HG03103 (cell line): Measurements from ENCODE around the gene RGS3.
"Not testable (repeated sequence)": the region's sequence is repeated elsewhere in the genome, so short reads cannot be mapped to it uniquely, and the experiment has no call there.

ENCODE experiments used
- ATAC-seq: cut with Tn5 transposase; IDR thresholded peaks from one replicate; pipeline ENCODE4 v1.9.1; 2021; ENCODE audit warnings: low read depth; ENCODE audit not compliant: unreplicated experiment

RGS3 gene

DNA sequence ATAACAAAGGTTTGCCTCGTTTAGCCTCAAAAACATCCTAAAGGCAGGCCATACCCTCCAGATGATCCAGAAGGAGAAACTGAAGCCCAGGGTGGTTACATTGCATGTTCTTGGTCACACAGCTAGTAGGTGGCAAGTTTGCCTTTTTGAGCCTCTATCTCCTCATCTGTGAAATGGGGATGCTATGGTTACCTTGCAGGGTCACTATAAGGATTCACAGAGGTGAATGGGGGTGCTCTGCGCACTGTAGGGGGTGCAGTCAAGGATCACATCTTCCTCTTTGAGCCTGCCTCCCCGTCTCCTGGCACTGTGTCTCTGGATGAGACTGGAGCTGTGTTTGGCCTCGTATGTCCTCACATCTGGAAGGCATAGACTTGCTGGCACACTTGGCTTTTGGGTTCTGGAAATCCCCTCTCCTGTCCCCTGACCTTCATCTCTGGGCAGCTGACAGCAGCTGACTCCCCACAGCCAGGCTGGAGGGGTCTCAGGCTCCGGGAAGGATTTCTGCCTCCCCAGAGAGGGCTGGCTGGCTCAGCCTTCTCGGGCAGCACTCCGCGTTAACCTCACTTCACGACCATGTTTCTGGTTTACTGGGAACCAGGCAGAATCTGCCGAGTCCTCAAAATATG, 167.7 kb downstream of the RGS3 start:
- no peak for ATAC-seq

DNA sequence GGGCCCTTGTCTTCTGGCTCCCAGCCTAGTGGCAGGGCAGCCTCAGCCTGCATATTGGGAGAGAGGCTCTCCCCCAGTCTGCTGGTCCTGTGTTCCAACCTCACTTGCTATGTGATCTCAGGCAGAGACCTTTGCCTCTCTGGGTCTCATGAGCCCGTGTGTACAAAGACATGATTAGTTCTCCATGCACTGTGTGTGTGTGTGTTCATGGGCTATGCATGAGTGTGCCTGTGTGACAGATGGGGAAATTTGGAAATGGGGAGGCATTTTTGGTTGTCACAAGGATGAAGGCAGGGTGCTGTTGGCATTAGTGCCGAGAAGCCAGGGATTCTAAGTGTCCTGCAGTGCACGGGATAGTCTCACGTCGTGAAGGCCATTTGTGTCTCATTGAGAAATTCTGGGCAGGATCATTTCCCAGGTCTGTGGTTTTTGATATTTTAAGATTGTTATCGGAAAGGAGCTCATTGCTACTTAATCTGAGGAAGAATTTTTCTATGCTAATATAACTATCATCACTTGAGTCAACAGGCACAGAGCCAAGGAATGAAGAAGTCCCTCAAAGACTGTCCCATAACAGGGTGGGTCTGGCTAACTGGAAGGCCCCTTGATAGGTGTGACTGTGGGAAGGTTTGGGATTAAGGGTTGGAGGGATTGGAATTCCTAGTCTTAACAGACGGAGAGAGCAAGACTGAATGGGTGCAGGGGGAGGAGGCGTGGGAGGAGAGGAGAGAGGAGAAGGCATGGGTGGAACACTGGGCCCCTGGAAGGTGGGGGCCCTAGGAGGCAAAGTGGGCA, 168.5 kb downstream of the RGS3 start:
- ATAC-seq, result no peak

DNA sequence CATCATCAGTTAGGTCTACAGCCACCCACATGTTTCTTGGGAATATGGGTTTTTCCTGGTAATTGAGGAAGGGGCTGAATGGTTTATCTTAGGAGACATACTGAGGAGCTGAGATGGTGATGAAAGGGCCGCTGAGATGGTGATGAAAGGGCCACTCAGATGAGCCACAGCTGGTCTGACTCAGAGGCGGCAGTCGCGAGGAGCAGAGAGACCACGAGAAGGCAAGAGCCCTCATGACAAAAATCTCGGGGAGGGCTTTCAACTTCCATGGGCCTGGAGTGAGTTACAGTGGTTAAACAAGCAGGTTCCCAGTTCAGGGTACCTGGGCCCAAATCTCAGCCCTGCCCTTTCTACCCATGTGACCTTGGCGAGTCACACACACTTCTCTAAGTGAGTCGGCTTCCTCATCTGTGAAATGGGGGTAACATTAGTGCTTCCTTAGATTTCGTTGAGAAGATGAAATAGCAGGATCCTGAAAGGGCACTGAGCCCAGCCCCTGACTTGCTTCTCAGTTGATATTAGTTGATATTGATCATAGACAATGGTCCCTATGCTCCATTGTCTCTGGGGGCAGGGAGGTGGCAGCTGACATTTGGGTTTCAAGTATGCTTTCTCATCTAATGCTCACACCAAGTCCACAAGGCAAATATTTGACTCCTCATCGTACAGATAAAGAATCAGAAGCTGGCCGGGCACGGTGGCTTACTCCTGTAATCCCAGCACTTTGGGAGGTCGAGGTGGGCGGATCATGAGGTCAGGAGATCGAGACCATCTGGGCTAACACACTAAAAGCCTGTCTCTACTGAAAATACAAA, 169.5 kb downstream of the RGS3 start:
- ATAC-seq, result no peak

DNA sequence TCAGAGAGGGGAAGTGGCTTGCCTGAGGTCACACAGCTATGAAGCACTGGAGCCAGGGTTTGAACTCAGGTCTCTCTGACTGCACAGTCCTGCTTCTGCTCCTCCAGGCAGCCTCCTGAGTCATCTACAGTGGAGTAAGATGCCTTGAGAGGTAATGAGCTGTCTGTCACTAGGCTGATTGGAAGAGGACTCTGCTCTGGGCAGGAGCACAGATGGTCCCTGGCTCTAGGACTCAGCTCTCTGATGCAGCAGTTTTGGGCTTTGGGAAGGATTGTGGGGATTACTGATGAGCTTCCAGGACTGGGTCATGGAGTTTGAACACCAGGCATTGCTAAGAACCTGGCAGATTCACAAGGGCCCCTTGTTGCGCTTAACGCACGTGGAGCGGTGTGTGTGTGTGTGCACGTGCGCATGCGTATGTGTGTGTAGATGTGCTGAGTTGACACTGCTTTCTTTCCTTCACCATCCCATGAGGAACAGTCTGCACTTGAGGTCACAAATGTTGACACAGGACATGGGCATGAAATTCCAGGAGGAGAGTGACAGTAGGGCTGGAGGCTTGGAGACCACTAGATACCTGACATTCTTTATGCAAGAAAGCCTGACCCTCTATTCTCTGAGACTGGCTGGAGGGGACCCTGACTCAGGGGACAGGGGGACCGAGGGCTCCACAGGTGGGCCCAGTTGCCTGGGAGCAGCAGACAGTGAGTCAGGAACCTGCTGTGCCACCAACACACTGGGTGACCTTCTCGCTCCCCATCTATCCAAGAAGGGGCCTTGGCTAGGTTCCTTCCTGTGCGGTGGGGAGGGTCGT, 170.5 kb downstream of the RGS3 start:
- no peak for ATAC-seq

DNA sequence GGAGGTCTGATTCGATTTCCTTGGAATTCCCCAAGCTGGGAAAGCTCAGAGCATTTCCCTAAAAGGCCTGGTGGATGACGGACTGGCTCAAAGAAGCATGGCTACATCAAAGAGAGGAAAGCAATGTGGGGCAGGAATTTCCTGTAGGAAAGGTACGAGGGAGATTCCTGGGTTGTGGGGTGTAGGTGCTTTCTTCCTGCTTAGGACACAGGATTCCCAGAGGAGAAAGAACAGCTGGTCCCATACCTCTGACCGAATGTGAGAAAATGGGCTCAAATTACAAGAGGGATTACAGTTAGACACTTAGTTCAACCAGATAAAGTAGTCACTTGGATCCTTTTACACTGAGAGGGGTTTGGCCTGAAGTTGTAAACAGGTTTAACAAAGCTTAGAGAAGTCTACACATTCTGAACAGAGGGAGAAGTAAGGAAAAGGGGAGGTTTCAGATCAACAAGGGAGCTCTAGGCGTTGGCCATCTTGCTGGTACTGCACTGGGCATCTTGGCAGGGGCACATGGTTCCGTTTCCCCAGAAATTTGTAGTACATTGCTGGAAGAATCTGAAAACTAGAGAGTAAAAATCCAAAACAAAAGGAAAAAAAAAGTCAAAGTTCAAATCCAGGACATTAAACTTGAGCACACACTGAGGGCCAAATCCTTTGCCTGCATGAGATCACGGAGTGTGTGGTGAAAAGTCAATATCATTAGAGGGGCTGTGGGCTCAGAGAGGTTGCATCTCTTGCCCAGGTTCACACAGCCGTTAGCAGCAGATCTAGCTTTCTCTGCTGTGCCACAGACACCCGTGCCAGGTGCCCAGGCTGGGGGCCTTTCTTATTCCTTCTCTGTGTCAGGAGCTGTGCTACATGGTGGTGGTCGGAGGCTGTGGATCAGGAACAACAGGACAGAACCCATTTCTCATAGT, 171.3 kb downstream of the RGS3 start:
- ATAC-seq, result no peak

DNA sequence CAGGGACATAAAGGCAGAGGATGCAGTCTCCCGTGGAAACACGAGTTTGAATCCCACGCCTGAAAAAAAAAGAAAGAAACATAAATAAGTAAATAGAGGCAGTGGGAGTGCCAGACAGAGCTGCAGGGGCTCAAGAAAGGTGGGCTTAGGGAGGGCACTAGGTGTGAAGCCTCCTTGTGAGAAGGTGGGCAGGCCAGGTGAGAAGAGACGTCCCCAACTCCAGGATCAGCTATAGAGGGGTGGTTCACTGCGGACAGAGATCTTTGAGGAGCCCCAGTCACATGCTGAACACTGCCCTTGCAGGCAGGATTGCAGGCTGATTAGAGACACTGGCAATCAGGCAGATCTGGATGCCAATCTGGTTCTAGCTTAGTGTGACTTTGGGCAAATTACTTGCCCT, 172.1 kb downstream of the RGS3 start:
- no peak for ATAC-seq

DNA sequence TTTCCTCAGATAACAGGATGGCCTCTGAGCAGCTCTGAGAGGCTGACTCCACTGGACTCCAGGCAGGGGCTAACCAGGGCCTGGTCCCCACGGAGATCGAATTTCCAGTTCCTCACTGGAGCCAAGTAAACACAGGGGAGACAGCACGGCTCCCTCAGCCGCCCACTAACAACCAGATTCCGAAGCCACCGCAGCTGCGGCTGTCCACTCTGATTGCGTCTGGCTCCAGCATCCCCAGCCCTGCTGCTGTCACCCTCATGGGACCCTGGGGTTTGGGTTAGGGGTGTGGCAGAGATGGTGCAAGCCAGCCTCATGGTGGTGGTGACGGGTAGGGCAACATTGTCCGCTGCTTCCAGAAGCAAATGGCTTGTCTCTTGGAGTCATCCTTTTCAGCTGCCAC, 172.6 kb downstream of the RGS3 start:
- no peak for ATAC-seq

DNA sequence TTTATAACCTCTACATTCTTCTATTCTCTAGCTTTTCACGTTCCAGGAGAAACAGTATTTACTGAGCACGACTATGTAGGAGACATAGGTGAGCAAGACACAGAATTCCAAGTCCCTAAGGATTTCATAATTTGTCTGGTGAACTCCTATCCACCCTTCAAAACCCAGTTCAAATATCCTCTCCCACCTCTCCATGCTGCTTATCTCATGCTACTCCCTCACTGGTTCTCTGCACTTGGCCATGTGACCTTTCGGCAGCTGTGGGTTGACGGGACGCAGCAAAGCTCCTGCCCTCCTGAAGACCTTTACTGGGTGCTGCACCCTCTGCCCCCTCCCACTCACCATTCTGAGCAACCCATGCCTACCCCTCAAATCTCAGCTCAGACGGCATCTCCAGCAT, 173.2 kb downstream of the RGS3 start:
- no peak for ATAC-seq

DNA sequence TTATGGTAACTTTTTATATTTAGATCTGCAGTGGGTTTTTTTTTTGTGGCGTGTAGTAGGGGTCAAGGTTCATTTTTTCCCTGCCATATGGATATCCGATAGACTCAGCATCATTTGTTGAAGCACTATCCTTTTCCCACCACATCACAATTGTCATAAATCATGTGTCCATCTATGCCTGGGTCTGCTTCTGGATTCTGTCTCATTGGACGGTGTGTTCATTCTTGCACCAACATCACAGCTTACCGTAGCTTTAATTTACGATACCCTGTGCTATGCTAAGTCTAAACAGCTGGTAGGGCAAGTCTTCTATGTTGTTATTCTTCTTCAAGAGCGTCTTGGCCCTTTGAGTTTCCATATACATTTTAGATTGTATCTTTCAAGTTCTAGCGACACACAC, 175.0 kb downstream of the RGS3 start:
- ATAC-seq, result no peak

DNA sequence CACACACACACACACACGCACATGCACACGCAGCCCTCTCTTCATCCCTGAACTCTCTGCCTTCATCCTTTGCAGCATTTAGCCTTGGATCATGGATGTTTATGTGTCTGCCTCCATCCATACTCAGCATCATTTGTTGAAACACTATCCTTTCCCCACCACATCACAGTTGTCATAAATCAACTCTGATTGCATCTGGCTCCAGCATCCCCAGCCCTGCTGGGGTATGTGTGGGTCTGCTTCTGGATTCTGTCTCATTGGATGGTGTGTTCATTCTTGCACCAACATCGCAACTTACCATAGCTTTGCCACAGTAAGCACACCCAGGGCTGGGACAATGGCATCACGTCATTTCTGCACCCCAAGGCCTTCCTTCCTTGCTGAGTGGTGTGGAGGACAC, 175.4 kb downstream of the RGS3 start:
- ATAC-seq, result no peak

DNA sequence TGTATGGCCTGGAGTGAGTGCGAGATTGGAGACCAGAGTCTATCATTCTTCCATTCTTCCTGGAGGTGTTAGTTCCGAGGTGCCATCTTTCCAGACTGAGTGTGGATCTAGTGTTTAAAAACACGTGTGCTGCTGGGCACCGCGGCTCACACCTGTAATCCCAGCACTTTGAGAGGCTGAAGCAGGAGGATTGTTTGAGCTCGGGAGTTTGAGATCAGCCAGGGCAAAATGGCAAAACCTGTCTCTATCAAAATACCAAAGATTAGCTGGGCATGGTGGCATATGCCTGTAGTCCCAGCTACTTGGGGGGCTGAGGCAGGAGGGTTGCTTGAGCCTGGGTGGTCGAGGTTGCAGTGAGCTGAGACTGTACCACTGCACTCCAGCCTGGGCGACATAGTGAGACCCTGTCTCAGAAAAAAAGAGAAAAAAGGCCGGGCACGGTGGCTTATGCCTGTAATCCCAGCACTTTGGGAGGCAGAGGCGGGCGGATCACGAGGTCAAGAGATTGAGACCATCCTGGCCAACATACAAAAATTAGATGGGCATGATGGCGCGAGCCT, 176.0 kb downstream of the RGS3 start:
- not testable (repeated sequence) for ATAC-seq

DNA sequence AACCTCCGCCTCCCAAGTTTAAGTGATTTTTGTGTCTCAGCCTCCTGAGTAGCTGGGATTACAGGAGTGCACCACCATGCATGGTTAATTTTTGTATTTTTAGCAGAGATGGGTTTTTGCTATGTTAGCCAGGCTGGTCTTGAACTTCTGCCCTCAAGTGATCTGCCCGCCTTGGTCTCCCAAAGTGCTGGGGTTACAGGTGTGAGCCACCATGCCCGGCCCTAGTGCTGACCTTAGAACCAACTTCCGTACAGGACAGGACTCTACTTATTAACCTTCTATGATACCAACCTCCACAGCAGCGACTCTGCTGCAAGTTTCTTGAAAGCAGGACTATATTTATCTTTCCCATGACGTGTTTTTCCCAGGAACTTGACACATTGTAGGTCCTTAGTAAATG, 176.9 kb downstream of the RGS3 start:
- no peak for ATAC-seq

DNA sequence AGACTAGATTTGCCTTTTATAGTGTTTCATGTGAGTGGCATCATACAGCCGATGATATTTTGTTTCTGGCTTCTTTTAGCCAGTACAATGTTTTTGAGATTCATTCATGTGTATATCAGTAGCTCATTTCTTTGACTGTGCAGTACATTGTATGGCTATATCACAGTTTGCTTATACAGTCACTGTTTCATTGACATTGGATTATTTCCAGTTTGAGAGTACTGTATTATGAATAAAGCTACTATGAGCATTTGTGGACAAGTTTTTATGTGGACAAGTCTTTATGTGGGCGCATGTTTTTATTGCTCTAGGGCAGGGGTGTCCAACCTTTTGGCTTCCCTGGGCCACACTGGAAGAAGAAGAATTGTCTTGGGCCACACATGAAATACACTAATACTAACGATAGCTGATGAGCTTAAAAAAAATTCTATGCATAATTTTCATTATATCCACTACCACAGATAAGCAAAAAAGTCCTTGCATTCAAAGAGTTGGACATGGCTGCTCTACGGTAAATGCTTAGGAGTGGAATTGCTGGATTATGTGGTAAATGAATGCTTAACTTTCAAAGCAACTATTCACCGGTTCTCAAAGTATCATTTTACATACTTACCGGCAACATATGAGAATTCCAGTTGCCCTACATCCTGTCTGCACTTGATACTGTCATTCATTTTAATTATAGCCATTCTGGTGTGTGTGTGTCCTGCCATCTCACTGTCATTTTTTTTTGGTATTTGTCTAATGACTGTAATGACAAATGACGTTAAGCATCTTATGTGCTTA, 177.8 kb downstream of the RGS3 start:
- ATAC-seq, result no peak

DNA sequence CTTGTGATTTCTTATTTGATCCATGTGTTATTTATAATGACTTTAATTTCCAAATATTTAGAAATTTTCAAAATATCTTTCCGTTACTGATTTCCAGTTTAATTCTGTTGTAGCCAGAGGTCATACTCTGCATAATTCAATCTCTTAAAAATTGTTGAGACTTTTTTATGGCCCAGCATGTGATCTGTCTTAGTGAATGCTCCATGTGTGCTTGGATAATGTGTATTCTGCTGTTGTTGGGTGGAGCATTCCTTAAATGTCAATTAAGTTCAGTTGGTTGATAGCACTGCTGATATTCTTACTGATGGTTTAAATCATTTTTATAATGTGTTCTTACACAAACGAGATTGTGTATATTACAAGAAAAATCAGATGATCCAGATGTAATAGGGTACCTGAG, 180.8 kb downstream of the RGS3 start:
- ATAC-seq, result no peak

DNA sequence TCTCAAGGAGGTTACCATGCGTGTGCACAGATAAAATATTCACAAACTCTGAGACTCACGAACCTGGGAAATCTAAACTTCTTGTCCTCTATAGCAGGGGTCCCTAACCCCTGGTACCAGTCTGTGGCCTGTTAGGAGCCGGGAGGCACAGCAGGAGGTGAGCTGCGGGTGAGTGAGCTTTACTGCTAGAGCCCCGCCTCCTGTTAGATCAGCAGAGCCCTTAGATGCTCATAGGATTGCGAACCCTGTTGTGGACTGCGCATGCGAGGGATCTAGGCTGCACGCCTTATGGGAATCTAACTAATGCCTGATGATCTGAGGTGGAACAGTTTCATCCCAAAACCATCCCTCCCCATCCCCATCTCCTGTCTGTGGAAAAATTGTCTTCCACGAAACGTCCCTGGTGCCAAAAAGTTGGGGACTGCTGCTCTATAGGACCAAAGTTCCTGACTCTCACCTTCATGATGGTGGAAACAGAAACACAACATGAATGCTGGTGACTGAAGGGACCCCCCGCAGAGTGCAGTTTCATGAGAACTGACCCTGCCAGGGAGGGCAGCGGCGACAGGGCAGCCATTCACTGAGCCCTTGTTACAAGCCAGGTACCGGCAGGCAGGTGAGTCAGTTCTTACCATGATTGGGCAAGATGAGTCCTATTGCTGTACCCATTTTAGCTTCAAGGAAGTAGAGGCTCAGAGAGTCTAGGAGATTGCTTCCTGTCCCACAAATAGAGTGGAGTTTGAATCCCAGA, 181.9 kb downstream of the RGS3 start:
- ATAC-seq, result no peak

DNA sequence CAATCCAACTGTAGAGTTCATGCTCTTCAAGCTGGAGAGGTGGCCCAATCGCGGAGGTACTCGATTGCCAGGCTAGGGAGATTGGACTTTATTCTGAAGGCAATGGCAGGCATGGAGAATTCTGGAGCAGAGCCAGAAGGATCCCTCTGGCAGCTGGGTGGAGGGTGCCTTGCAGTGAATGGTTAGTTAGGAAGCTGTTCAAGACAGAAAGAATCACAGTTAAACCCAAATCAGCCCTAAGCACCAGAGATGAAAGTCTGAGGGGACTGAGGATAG, 182.4 kb downstream of the RGS3 start:
- no peak for ATAC-seq

DNA sequence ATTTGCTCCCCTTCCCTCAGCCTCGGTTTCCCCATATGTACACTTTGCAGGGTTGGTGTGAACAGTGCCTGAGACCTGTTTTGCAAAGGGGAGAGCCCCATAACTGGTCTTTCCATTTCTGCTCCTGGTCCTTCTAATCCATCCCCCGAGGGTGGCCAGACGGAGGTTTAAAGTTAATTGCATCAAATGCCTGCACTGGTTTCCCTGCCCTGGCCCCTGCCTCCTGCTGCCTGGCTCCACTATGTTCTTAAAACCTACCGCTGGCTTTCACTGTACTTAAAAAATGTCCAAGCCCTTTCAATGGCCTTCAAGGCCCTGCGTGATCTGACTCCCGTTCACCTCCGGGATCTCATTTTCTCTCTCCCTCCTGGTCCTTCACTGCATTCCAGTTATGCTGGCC, 183.0 kb downstream of the RGS3 start:
- ATAC-seq, result no peak
